H9 (cell line): ENCODE data around the gene SLC9A4. TPM values are rescaled to one million over a fixed set of nuclear protein-coding genes. Genes with fewer than 3 reads are reported as not detected.
A peak's percentile ranks its signal among the peaks of the same experiment; 100 is the strongest.

Experiments used
- DNase-seq: peaks from one replicate; pipeline ENCODE4 v3.0.0-alpha.2; 2017
- H2AFZ ChIP-seq: one replicate; pipeline ENCODE4 v1.6.1; 2013; ENCODE audit warnings: mild to moderate bottlenecking, low read length, control low read depth, moderate library complexity
- H2AK5ac ChIP-seq: 2 replicates; pipeline ENCODE4 v1.6.1; 2013; ENCODE audit warnings: low read length, control low read depth, mixed read lengths; ENCODE audit not compliant: insufficient read length
- H2BK120ac ChIP-seq: one replicate; pipeline ENCODE4 v1.6.1; 2013; ENCODE audit warnings: low read depth, mild to moderate bottlenecking, low read length, control low read depth, inconsistent platforms; ENCODE audit not compliant: poor library complexity, severe bottlenecking
- H2BK12ac ChIP-seq: 2 replicates; pipeline ENCODE4 v1.6.1; 2013; ENCODE audit warnings: low read length, control low read depth, mixed read lengths, low read depth; ENCODE audit not compliant: insufficient read length
- H2BK15ac ChIP-seq: 2 replicates; pipeline ENCODE4 v1.6.1; 2013; ENCODE audit warnings: low read depth, low read length, control low read depth
- H2BK20ac ChIP-seq: one replicate; pipeline ENCODE4 v1.6.1; 2013; ENCODE audit warnings: low read depth, mild to moderate bottlenecking, low read length, control low read depth, inconsistent platforms; ENCODE audit not compliant: poor library complexity, severe bottlenecking
- H2BK5ac ChIP-seq: 2 replicates; pipeline ENCODE4 v1.6.1; 2013; ENCODE audit warnings: low read length, control low read depth, mixed read lengths; ENCODE audit not compliant: insufficient read length
- H3K14ac ChIP-seq: 2 replicates; pipeline ENCODE4 v1.6.1; 2013; ENCODE audit warnings: low read length, control low read depth; ENCODE audit not compliant: insufficient read depth
- H3K18ac ChIP-seq: 2 replicates; pipeline ENCODE4 v1.6.1; 2013; ENCODE audit warnings: low read depth, mild to moderate bottlenecking, mixed read lengths, low read length, control low read depth; ENCODE audit not compliant: insufficient read length
- H3K23ac ChIP-seq: 2 replicates; pipeline ENCODE4 v1.6.1; 2013; ENCODE audit warnings: low read length, control low read depth, mixed read lengths, low read depth; ENCODE audit not compliant: insufficient read length
- H3K23me2 ChIP-seq: 2 replicates; pipeline ENCODE4 v1.6.1; 2013; ENCODE audit warnings: low read depth, mild to moderate bottlenecking, mixed read lengths, low read length, control low read depth; ENCODE audit not compliant: insufficient read length, poor library complexity, severe bottlenecking
- H3K27ac ChIP-seq: 2 replicates; pipeline ENCODE4 v1.5.1; 2013; ENCODE audit warnings: low read length, control low read depth, mixed read lengths, low read depth; ENCODE audit not compliant: insufficient read length
- H3K27me3 ChIP-seq: 2 replicates; pipeline ENCODE4 v1.6.1; 2013; ENCODE audit warnings: low read length, control low read depth, inconsistent platforms; ENCODE audit not compliant: insufficient read depth
- H3K4ac ChIP-seq: 2 replicates; pipeline ENCODE4 v1.6.1; 2013; ENCODE audit warnings: low read depth, mild to moderate bottlenecking, control low read depth, inconsistent platforms, low read length, moderate library complexity
- H3K4me1 ChIP-seq: 2 replicates; pipeline ENCODE4 v1.6.1; 2013; ENCODE audit warnings: low read length, control low read depth, inconsistent platforms; ENCODE audit not compliant: insufficient read depth
- H3K4me2 ChIP-seq: 2 replicates; pipeline ENCODE4 v1.6.1; 2013; ENCODE audit warnings: low read length, control low read depth, mixed read lengths; ENCODE audit not compliant: insufficient read length, insufficient read depth
- H3K56ac ChIP-seq: 2 replicates; pipeline ENCODE4 v1.6.1; 2013; ENCODE audit warnings: low read depth, mild to moderate bottlenecking, mixed read lengths, low read length, control low read depth; ENCODE audit not compliant: insufficient read length
- H3K79me1 ChIP-seq: 2 replicates; pipeline ENCODE4 v1.6.1; 2013; ENCODE audit warnings: low read depth, mild to moderate bottlenecking, moderate library complexity, low read length, control low read depth, inconsistent platforms; ENCODE audit not compliant: insufficient read depth, poor library complexity, severe bottlenecking
- H3K79me2 ChIP-seq: 2 replicates; pipeline ENCODE4 v1.6.1; 2013; ENCODE audit warnings: low read length, control low read depth, inconsistent platforms; ENCODE audit not compliant: insufficient read depth
- H3K9ac ChIP-seq: 2 replicates; pipeline ENCODE4 v1.6.1; 2013; ENCODE audit warnings: low read length, control low read depth, mixed read lengths; ENCODE audit not compliant: insufficient read length; ENCODE audit errors: extremely low read depth
- H3K9me3 ChIP-seq: one replicate; pipeline ENCODE4 v1.6.1; 2013; ENCODE audit warnings: low read depth, low read length, inconsistent platforms; ENCODE audit not compliant: control insufficient read depth
- H3T11ph ChIP-seq: one replicate; pipeline ENCODE4 v1.6.1; 2013; ENCODE audit warnings: mild to moderate bottlenecking, low read length, control low read depth, inconsistent platforms
- H4K20me1 ChIP-seq: one replicate; pipeline ENCODE4 v1.6.1; 2013; ENCODE audit not compliant: control insufficient read depth, insufficient read length, insufficient read depth
- H4K5ac ChIP-seq: 2 replicates; pipeline ENCODE4 v1.6.1; 2013; ENCODE audit warnings: low read depth, mild to moderate bottlenecking, mixed read lengths, low read length, control low read depth; ENCODE audit not compliant: insufficient read length
- H4K8ac ChIP-seq: replicated peaks from 2 replicates; pipeline ENCODE4 v1.6.1; 2013; ENCODE audit warnings: low read length, control low read depth, mixed read lengths, low read depth; ENCODE audit not compliant: insufficient read length
- H4K91ac ChIP-seq: 2 replicates; pipeline ENCODE4 v1.6.1; 2013; ENCODE audit warnings: low read depth, mild to moderate bottlenecking, moderate library complexity, mixed read lengths, low read length, control low read depth; ENCODE audit not compliant: insufficient read length
- H3K27ac Mint-ChIP-seq, 3 experiments: 2 replicates in 2 of 3; 3 replicates in 1 of 3; pipeline ENCODE4 v1.8.0; 2020 to 2021; ENCODE audit warnings: mixed read lengths in 3 of 3, mild to moderate bottlenecking in 1 of 3, moderate library complexity in 1 of 3
- H3K27me3 Mint-ChIP-seq: 2 replicates; pipeline ENCODE4 v1.8.0; 2021; ENCODE audit warnings: low read depth, mild to moderate bottlenecking, moderate library complexity, mixed read lengths
- H3K36me3 Mint-ChIP-seq, 3 experiments: 2 replicates in 2 of 3; 3 replicates in 1 of 3; pipeline ENCODE4 v1.8.0; 2020 to 2021; ENCODE audit warnings: low read depth in 3 of 3, mixed read lengths in 3 of 3; ENCODE audit not compliant: insufficient read depth in 1 of 3
- H3K4me1 Mint-ChIP-seq, 2 experiments: 2 replicates each; pipeline ENCODE4 v1.8.0; 2020; ENCODE audit warnings: mixed read lengths in 2 of 2
- H3K4me3 Mint-ChIP-seq, 2 experiments: 2 replicates in 1 of 2; 3 replicates in 1 of 2; pipeline ENCODE4 v1.8.0; 2020 to 2021; ENCODE audit warnings: mild to moderate bottlenecking in 2 of 2, mixed read lengths in 2 of 2, moderate library complexity in 1 of 2
- H3K9me3 Mint-ChIP-seq, 2 experiments: 2 replicates in 1 of 2; 3 replicates in 1 of 2; pipeline ENCODE4 v1.8.0; 2020; ENCODE audit warnings: mild to moderate bottlenecking in 2 of 2, mixed read lengths in 2 of 2, moderate library complexity in 1 of 2
- WGBS: extraction: QIAGEN DNeasy Blood & Tissue Kit; methylation state at CpG from one replicate; pipeline ENCODE4 v1.1.7; 2013; ENCODE audit warnings: missing lambda C conversion rate, low lambda C conversion rate, mixed read lengths; ENCODE audit not compliant: insufficient read length; ENCODE audit errors: extremely low coverage; 5-methylcytosine and 5-hydroxymethylcytosine counted together
- total RNA-seq: library from RNA; stranded (reverse); gene quantifications from 2 replicates; pipeline ENCODE4 v1.2.1, GENCODE V29; 2021
- TF ChIP-seq, protein P1 (sequence below): fragments of 200-600 bp; sonication (generic); conservative IDR thresholded peaks from 3 replicates; pipeline ENCODE4 v1.8.0; 2021; ENCODE audit warnings: antibody characterized with exemption, mild to moderate bottlenecking

Gene SLC9A4
- total RNA-seq, 1 experiment from 2014 or later = not detected

DNA sequence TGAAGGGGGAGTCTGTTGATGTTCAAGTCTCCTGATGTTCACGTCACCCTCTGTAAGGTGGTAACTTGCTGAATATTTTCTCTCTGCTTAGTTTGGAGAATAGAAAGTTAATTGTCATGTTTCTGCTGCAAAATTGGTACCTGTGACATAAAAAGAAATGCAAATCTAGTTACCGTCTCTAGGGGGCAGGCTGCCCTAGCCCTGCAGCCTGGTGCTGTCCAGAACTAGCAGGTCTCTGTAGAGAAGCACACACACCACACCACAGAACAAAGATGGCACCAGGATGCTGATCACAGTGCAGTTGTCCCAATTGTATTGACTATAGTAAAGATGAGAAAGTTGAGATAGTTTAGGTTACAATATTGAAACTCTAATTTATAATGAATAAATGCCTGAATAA is 47.0 kb downstream of the SLC9A4 start:
- Histone ChIP-seq H3K27me3 (no peaks in the 10 kb centered on the region), H3T11ph (no peak overlapping the region), H4K20me1 (no peaks in the 10 kb centered on the region), H3K79me1 (no peaks in the 10 kb centered on the region), H3K23me2 (no peaks in the 10 kb centered on the region), H2BK5ac (no peak overlapping the region), H3K56ac (no peak overlapping the region), H2BK120ac (no peak overlapping the region), H2BK12ac (no peak overlapping the region), H3K9me3 (no peaks in the 10 kb centered on the region), H2BK20ac (no peak overlapping the region), H2AFZ (no peak overlapping the region), H4K5ac (no peak overlapping the region), H3K23ac (no peak overlapping the region), H4K91ac (no peak overlapping the region), H3K27ac (no peak overlapping the region), H2AK5ac (no peak overlapping the region), H3K9ac (no peak overlapping the region), H3K4ac (no peak overlapping the region), H2BK15ac (no peak overlapping the region), H3K4me1 (no peaks in the 10 kb centered on the region), H3K14ac (no peak overlapping the region), H4K8ac (no peak overlapping the region), H3K4me2 (no peak overlapping the region), H3K79me2 (no peaks in the 10 kb centered on the region), H3K18ac (no peak overlapping the region)
- WGBS = no CpG with 5 or more reads among the region's 2 CpGs
- Mint-ChIP-seq H3K27me3 (no peaks in the 10 kb centered on the region), H3K4me1 (no peaks in the 10 kb centered on the region), H3K36me3 (no peaks in the 10 kb centered on the region), H3K4me3 (no peak overlapping the region), H3K9me3 (no peaks in the 10 kb centered on the region), H3K27ac (no peak overlapping the region)
- DNase-seq = peak; percentile 47
- TF ChIP-seq, protein P1, sequence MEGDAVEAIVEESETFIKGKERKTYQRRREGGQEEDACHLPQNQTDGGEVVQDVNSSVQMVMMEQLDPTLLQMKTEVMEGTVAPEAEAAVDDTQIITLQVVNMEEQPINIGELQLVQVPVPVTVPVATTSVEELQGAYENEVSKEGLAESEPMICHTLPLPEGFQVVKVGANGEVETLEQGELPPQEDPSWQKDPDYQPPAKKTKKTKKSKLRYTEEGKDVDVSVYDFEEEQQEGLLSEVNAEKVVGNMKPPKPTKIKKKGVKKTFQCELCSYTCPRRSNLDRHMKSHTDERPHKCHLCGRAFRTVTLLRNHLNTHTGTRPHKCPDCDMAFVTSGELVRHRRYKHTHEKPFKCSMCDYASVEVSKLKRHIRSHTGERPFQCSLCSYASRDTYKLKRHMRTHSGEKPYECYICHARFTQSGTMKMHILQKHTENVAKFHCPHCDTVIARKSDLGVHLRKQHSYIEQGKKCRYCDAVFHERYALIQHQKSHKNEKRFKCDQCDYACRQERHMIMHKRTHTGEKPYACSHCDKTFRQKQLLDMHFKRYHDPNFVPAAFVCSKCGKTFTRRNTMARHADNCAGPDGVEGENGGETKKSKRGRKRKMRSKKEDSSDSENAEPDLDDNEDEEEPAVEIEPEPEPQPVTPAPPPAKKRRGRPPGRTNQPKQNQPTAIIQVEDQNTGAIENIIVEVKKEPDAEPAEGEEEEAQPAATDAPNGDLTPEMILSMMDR = peak; percentile 86
